GM12878 (cell line): ENCODE results near the gene AQP3. TPM values are rescaled to one million over a fixed set of nuclear protein-coding genes. Genes with fewer than 3 reads are reported as not detected.

Experiments used
- ATAC-seq: fragments of 200-7000 bp; cut with Tn5 transposase; 3 replicates; pipeline ENCODE4 v1.9.1; 2020; ENCODE audit warnings: mild to moderate bottlenecking, moderate library complexity
- BruUV-seq: library from RNA; stranded (reverse); fragments of 400-500 nt; replicated peaks from 2 replicates; lab custom pipeline; 2021; lab: Mats Ljungman, UMichigan
- CTCF ChIA-PET: fragments of 300-600 bp; sonication (Branson Sonifier 250); formaldehyde crosslinking; extraction: SDS; loops from one replicate; lab custom pipeline; 2021; ENCODE audit warnings: inconsistent platforms; lab: Yijun Ruan, JAX
- POLR2A ChIA-PET: fragments of 350-600 bp; formaldehyde crosslinking; extraction: SDS; loops from one replicate; lab custom pipeline; 2021; ENCODE audit warnings: inconsistent platforms; lab: Charles Lee
- RAD21 ChIA-PET: fragments of 300-600 bp; sonication (Branson Sonifier 250); formaldehyde crosslinking; loops from one replicate; lab custom pipeline; 2023; ENCODE audit warnings: antibody characterized with exemption; ENCODE audit not compliant: unreplicated experiment; lab: Charles Lee
- SMC1A ChIA-PET: fragments of 300-600 bp; sonication (Branson Sonifier 250); formaldehyde crosslinking; loops from one replicate; lab custom pipeline; 2023; ENCODE audit not compliant: unreplicated experiment, uncharacterized antibody; lab: Charles Lee
- DNase-seq: peaks from one replicate; pipeline ENCODE4 v3.0.0-alpha.2; 2011; ENCODE audit warnings: low read depth, low spot score
- FAIRE-seq: peaks from 3 replicates; lab custom pipeline; 2011; peaks lifted over from hg19 to GRCh38; lab: Jason Lieb, UNC
- H2AFZ ChIP-seq: 2 replicates; pipeline ENCODE4 v1.6.0; 2011; ENCODE audit warnings: low read depth, low read length, control low read depth; ENCODE audit not compliant: control insufficient read depth
- H3K27ac ChIP-seq: 2 replicates; pipeline ENCODE4 v1.5.1; 2011; ENCODE audit warnings: control low read depth; ENCODE audit not compliant: control insufficient read depth, insufficient read depth
- H3K27me3 ChIP-seq, 2 experiments: replicated peaks in 1 of 2; 2 replicates each; pipeline versions ENCODE4 v1.6.0 to v1.6.1; 2011; ENCODE audit warnings: low read length in 1 of 2; ENCODE audit not compliant: control insufficient read depth in 2 of 2, insufficient read depth in 2 of 2
- H3K36me3 ChIP-seq, 2 experiments: 2 replicates each; pipeline ENCODE4 v1.5.1; 2011; ENCODE audit warnings: low read length in 1 of 2; ENCODE audit not compliant: control insufficient read depth in 2 of 2, insufficient read depth in 2 of 2
- H3K4me1 ChIP-seq: 2 replicates; pipeline ENCODE4 v1.6.1; 2011; ENCODE audit warnings: mild to moderate bottlenecking, low read length, moderate library complexity, mixed read lengths; ENCODE audit not compliant: control insufficient read depth, insufficient read depth
- H3K4me2 ChIP-seq: 2 replicates; pipeline ENCODE4 v1.6.0; 2011; ENCODE audit warnings: control low read depth; ENCODE audit not compliant: control insufficient read depth, insufficient read depth
- H3K4me3 ChIP-seq: fragments of 200-600 bp; sonication (generic); 2 replicates; pipeline ENCODE4 v1.5.1; 2016
- H3K79me2 ChIP-seq: 2 replicates; pipeline ENCODE4 v1.6.0; 2011; ENCODE audit warnings: low read length; ENCODE audit not compliant: control insufficient read depth, insufficient read depth
- H3K9ac ChIP-seq: 2 replicates; pipeline ENCODE4 v1.8.0; 2011; ENCODE audit warnings: low read length, control low read depth, mixed read lengths; ENCODE audit not compliant: control insufficient read depth, insufficient read depth
- H3K9me3 ChIP-seq: replicated peaks from 3 replicates; pipeline ENCODE4 v1.5.1; 2011; ENCODE audit warnings: mild to moderate bottlenecking, low read length; ENCODE audit not compliant: control insufficient read depth, insufficient read depth
- H4K20me1 ChIP-seq: 2 replicates; pipeline ENCODE4 v1.6.0; 2011; ENCODE audit not compliant: control insufficient read depth, insufficient read depth
- CREM ChIP-seq: IDR thresholded peaks from 2 replicates; pipeline ENCODE4 v1.6.1; 2014; ENCODE audit warnings: antibody characterized with exemption, low read depth
- GABPA ChIP-seq: IDR thresholded peaks from 2 replicates; pipeline ENCODE4 v1.6.1; 2014; ENCODE audit warnings: antibody characterized with exemption, low read depth, mild to moderate bottlenecking, inconsistent platforms
- REST ChIP-seq: IDR thresholded peaks from 2 replicates; pipeline ENCODE4 v1.6.1; 2012; ENCODE audit warnings: mild to moderate bottlenecking, low read depth, low read length
- WGBS: methylation state at CpG from one replicate; pipeline ENCODE4 v1.1.6; 2016; ENCODE audit warnings: low lambda C conversion rate; ENCODE audit not compliant: insufficient replicate concordance, insufficient coverage; ENCODE audit errors: missing lambda C conversion rate; 5-methylcytosine and 5-hydroxymethylcytosine counted together
- in situ Hi-C: fragments of 300-500 bp; cut with MboI; formaldehyde crosslinking; loops from 9 replicates; pipeline ENCODE4 v1.14.3; 2018; ENCODE audit warnings: mixed read lengths
- intact Hi-C: fragments of 100-400 bp; cut with micrococcal nuclease; formaldehyde crosslinking; loops from one replicate; pipeline ENCODE4 v1.14.2; 2022; ENCODE audit not compliant: unreplicated experiment
- polyA plus RNA-seq, 11 experiments: library from polyadenylated mRNA; depleted of rRNA in 4 of 11; unstranded in 6 of 11; stranded (reverse) in 5 of 11; fragments of >200 nt; fragmentation: Nextera tagmentation in 4 of 11; fragmentation: Illumina TruSeq in 1 of 11; extraction: Ambion mirVana in 4 of 11; extraction: Trizol in 1 of 11; gene quantifications; 1 replicate in 1 of 11; 2 replicates in 10 of 11; pipeline versions ENCODE4 v1.2.1 to v1.2.3, GENCODE V29; 2011 to 2016; ENCODE audit warnings: inconsistent platforms in 2 of 11, missing spikeins in 2 of 11, low read depth in 1 of 11
- total RNA-seq, 4 experiments: library from RNA; depleted of rRNA in 3 of 4; stranded (reverse); fragments of >200 nt in 3 of 4; fragmentation: Illumina TruSeq in 1 of 4; extraction: Trizol in 1 of 4; gene quantifications; 2 replicates each; pipeline versions ENCODE4 v1.2.1 to v1.2.3, GENCODE V29; 2013 to 2021

The AQP3 gene
- total and polyA plus RNA-seq, 10 of the 15 experiments (the other 5 are each of a cell fraction or from before 2014, with no cell fraction given), result 0.60 to 11.8 (median 4.5) TPM

- no peak for ATAC-seq
- Histone ChIP-seq H3K36me3 (no peaks in the 10 kb centered on the region), H3K4me2 (no peak overlapping the region), H3K27ac (no peak overlapping the region), H3K4me3 (no peak overlapping the region), H3K4me1 (no peaks in the 10 kb centered on the region), H3K9me3 (no peaks in the 10 kb centered on the region), H2AFZ (no peak overlapping the region), H3K79me2 (no peaks in the 10 kb centered on the region), H4K20me1 (no peaks in the 10 kb centered on the region), H3K27me3 (peaks cover 0 to 6% of the 10 kb centered on the region in 2 experiments; a peak in 2 of 4 replicates), H3K9ac (no peak overlapping the region)
- SMC1A ChIA-PET, result interaction anchor here (1.6 kb wide), 1 partner anchor 22 kb away, joined by 5 read pairs; no protein-coding TSS in a partner anchor
- intact Hi-C loops, result no loop called here
- FAIRE-seq, result no peak
- no peak for DNase-seq
- RAD21 ChIA-PET, result no interaction called here
- BruUV-seq, result no TSS peak
- POLR2A ChIA-PET, result no interaction called here
- CTCF ChIA-PET, result interaction anchor here (0.6 to 2.1 kb wide), 5 partner anchors 16 to 190 kb away, joined by 3 to 10 read pairs (median 4); no protein-coding TSS in a partner anchor
- TF ChIP-seq REST, result no peak
- no peak for TF ChIP-seq CREM
- no peak for TF ChIP-seq GABPA
- in situ Hi-C loops, result no loop called here
- WGBS, result 4% methylated on average over 2 of the region's 2 CpGs
Observed at GRCh38 chr9:33431420-33431819, 16.0 kb downstream of the AQP3 start.
